ENCODE results near the gene SLC38A1.
"Not testable (repeated sequence)": the region's sequence is repeated elsewhere in the genome, so short reads cannot be mapped to it uniquely, and the experiment has no call there.

SLC38A1 gene

DNA sequence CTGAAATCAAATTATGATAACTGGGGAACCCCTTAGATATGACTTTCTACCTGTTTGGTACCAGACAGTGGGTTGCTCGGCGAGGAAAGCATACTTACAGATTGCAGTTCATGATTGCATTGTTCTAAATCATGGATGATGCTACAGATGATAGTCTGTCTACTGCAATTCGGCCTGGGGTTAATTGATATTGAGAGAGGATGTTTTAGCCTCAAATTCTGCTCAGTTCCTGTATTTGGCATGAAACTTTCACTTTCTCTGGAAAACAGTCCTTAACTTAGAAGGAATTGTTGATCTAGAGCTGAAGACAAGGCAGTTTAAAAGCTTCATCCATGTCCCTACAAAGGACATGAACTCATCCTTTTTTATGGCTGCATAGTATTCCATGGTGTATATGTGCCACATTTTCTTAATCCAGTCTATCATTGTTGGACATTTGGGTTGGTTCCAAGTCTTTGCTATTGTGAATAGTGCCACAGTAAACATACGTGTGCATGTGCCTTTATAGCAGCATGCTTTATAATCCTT lies 106.2 kb downstream of the SLC38A1 start:
- not testable (repeated sequence) for FAIRE-seq

DNA sequence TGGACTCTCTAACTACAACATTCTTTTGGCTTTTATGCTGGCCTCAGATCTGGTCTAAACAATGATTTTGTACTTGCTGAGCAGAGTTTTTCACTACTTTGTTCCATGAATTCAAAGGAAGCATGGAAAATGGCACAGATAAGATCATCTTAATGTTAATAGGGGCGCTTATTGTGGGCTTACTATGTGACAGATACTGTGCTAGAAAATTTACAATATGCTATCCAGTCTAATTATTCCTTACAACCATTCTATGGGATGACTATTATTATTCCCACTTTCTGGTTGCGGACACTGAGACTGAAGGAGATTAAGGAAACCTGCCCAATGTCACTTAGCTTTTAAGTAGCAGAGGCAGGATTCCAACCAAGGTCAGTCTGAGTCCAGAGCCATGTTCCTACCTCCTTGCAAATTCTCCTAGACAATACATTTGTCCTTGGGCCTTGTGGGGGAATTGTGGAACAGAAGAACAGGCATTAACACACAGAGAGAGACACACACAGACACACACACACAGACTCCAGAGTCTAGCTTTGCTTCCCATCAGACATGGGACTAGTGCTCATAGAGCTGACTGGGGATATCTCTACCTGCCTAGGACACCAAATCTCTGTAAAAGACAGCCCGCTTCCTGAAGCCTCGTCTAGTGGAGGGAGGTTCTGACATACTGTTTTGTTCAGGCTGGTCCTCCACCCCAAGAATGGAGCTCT lies 107.7 kb downstream of the SLC38A1 start:
- FAIRE-seq = no peak

DNA sequence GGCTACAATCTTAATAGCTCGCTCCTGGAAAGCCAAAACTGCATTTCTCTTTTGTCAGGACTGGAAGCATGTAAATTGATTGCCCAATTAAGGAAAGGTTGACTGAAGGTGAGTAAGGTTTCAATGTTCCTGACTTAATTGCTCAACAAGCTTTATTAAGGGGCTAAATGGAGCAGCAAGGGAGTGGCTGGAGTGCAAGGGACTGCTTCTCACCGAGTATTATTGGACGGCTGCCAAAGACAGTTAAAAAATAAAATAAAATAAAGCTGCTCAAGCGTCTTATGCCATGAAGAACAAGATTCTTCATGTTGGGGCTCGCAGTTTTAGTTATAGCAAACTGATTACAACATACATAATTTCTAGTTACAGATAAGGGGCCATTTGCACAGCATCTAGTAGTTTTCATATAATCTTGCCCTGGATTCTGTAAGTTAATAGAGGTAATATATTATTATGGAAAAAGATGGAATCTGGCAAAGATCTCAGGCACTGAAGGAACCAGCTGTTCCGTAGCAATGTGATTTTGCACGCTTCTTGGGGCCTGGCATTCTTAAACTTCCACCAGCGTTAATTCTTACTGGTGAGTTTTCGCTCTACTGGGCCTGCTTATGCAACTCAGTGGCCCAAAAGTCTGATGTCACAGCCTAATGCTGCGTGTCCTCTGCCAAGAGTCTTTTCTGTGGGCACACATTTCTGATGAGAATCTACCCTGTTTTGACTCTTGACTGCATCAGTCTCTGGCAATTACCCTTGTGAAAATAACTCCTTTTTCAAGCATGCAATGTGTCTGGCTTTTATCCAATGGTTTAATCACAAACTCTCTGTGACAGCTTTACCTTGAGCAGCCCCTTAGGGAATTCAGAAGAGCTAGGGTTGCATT lies 108.5 kb downstream of the SLC38A1 start:
- no peak for FAIRE-seq

DNA sequence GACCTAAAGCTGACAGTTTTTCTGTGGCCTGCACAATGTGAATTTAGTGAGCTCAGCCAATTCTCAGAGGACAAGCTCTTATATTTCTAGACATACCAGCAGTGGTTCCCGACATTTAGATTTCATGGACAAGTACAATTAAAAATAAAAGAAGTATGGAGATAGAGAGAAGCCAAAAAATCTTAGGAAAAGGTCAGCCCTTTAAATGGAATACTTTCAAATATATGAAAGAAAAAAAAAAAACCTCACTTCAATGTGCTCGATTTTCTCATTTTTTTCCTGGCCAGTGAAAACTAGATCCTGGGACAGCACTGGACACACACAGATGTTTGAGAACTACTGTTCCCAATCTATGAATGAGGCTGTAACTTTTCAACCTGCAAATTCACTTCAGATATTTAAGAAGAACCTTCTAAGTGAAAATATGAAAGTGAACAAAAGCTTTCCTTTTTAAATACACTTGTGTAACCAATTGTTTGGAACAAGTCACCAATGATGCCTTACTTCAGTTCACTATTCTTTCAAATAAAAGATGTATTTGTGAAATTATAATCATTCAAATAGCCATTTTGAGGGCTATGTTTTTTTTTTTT lies 109.4 kb downstream of the SLC38A1 start:
- FAIRE-seq = no peak

DNA sequence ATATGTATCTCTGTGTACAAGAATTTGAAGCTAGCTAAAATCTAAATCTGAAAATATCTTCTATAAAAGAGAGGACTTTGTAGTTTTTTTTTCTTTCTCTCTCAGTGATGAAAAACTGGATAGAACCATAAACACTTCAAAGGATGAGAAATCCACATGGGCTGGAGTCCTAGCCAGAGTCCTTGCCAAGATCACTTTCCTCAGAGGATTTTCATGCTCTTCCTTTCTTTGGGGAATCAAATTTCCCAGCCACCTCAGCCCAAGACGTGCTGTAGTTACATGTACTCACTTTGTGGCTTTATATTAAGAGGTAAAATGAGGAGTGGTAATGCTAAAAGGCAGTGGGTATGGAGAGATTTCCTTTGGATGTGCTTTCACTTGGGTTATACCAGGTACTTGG lies 110.3 kb downstream of the SLC38A1 start:
- FAIRE-seq = no peak

DNA sequence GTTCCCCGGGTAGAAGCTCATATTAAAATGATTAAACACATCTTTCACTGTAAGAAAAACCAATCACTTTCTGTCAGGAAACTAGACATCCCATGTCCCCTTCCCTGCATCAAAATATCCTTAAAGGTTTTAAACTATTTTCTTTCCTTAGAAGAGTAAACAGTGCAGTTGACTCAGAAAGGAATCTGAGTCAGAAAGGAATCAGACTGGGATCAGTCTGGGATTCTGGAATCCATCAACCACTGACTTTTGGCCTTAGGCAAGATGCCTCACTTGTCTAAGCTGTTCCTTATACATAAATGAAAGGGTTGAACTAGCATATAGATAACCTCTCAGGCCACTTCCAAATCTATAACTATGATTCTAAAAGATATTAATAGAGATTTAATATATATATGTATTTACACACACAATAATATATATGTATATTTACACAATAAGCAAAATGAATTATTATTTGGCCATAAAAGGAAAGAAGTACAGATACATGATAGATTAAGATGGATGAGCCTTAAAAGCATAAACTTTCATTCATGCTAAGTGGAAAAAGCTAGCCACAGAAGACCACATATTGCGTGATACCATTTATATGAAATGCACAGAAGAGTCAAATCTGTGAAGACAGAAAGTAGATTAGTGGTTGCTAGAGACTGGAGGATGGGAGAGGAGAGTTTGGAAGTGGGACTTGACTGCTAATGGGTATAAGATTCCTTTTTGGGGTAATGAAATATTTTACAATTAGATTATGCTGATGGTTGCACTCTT lies 114.4 kb downstream of the SLC38A1 start:
- FAIRE-seq = no peak

DNA sequence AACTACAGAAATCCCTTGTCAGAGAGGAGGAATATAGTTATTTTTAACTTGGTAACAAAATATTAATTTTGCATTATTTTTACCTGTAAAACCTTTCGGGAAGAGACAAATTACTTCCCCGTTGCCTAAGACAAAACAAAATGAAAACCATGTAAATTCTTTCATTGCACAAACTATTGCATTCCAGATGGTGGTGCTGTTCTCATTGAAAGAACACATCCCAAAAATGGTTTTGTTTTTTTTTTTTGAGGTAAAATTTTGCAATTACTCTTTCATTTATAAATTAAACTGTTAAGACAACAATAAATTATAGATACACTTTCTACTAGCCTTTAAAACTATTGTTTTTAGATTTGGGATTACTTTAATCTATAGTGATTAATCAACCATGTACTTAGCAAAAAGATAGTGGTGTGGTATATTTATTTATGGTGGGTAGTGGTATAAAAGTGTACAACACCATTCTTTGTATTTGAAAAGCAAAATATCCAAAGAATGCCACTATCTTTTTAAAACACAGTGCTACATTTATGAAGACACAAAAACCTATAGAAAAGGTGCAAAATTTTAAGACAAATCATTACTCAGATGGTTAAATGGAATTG lies 115.5 kb downstream of the SLC38A1 start:
- FAIRE-seq = peak; percentile 94

DNA sequence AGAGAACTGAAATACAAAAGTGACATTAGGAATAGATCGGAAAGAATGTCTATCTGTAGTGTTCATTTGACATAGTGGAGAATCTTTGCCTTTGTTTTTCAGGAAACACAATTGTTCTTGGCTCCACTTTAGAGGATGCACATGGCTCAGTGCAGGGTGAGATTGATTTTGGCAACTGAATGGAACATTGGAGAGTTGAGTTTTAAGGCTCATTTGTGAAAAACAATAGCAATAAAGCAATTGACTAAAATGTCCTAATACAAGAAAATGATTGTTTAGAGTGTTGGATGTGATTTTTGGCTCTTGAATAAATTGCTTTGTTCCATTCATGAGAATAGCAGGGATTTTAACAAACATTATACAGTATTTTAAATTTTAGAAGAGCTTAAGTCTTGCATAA lies 116.4 kb downstream of the SLC38A1 start:
- no peak for FAIRE-seq

DNA sequence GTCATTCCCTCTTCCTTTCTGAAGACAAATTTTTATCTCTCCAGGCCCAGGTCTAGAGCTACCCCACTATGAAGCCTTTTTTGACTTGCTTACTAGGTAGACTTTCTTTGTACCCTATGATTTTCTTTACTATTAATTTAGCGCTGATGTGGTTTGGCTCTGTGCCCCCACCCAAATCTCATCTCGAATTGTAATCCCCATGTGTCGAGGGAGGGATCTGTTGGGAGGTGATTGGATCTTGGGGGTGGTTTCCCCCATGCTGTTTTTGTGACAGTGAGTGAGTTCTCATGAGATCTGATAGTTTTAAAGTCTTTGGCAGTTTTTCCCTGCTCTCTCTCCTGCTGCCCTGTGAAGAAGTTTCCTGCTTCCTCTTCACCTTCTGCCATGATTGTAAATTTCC lies 118.1 kb downstream of the SLC38A1 start:
- FAIRE-seq = no peak

DNA sequence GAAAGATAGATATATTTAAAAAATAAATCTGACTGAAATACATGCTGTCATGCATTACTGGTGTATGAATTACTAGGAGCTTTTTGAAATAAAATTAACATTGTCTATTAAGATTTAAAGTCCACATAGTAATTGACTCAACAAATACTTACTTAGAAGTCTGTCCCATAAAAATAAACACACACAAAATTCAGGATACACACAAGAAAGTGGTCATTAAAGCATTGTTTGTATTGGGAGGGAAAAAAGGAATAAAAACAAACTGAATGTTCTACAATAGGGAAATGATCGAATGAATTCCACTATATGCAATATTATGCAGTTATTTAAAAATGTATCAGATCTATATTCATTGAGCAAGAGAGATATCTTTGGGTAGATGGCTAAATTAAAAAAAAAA lies 118.9 kb downstream of the SLC38A1 start:
- FAIRE-seq = no peak

DNA sequence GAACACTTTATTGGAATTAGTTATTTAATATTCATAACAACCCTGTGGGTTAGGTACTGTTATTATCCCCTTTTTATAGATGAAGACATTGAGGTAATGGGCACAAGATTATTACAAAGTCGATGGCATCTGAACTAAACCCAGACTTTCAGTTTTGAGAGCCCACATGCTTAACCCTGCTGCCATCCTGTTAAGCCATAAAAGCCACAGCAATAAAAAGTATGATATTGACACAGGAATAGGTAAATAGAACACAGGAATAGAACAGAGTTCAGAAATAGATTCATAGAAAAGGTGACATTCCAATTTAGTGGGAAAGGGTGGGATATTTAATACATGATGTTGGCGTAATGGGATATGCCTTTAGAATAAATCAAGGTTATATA lies 119.8 kb downstream of the SLC38A1 start:
- FAIRE-seq = no peak

DNA sequence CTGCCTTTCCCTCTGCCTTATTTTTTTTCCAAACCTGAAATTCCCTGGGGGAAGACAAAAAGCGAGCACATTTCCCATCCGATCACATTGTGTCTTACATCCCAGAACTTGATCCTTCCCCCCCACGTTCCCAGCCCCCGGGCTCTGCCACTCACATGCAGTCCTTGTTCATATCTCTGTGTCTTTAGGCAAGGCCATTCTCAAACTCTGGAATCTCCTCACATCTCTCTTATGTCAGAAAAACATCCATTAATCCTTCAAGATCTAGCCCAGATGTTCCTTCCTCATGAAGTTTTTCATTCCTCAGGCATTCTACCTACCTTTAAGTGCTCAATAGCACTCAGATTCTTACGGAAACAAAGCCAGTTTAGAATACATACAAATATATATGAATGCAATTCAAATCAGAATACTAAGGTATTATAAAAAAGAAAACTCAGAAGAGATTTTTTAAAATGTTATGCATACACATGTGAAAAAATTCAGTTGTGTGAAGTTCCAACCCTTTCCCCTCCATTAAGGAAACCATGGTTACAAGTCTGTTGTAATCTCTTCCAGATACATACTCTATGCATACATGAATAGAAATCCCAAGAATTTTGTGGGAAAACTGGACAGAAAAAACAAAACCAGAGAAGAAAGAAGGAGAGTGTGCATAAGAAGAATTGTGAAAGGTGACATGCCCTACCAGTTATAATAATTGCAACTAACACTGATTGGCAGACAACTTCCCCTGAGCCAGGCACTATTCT lies 120.3 kb downstream of the SLC38A1 start:
- FAIRE-seq = no peak

DNA sequence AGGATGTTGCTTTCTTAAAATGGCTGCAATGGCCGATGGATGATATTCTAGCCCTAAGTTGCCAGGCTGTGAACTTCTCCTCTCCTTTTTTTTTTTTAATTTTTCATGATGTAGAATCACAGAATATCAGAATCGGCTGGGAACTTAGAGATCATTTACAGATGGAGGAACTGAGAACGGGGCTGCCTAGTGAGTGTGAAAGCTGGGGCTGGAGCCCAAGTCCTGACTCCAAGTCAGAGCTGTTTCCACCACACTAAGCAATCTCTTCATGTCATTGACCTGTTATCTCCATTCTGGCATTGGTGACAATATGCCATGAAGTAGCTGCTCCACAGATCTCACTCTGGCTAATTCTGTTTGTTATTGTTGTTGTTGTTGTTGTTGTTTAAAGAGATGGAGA lies 121.7 kb downstream of the SLC38A1 start:
- FAIRE-seq = no peak

DNA sequence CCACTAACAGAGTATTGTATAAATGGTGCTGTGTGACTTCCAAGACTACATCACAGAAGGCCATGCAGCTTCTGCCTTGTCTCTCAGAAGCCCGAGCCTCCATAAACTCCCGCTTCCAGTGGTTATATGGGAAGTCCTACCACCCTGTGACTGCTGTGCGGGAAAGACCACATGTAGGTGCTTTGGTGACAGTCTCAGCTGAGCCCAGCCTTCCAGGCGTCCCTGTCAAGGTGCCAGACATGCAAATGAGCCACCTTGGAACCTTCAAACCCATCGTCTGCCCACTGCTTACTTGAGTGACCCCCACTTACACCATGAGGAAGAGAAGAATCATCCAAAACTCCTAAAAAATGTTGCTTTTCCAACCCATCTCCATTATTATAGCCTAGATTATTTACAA lies 123.0 kb downstream of the SLC38A1 start:
- FAIRE-seq = no peak

DNA sequence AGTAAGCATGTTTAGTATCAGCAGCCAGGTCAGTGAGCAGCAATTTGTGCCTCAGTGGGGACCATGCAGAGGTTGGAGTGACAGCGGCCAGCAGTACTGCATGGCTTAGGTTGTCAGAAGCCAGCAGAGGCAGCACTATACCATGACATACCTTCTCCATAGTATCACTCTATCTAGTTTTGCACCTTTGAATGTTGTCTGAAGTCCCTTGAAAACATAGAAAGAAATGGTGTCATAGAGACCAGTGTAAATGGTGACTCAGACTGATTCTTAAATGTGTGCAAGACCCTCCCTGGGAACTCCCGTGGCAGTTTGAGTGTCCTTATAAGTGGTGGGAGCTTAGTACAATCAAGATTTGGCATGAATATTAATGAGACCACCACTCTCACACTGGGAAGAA lies 124.4 kb downstream of the SLC38A1 start:
- FAIRE-seq = no peak

DNA sequence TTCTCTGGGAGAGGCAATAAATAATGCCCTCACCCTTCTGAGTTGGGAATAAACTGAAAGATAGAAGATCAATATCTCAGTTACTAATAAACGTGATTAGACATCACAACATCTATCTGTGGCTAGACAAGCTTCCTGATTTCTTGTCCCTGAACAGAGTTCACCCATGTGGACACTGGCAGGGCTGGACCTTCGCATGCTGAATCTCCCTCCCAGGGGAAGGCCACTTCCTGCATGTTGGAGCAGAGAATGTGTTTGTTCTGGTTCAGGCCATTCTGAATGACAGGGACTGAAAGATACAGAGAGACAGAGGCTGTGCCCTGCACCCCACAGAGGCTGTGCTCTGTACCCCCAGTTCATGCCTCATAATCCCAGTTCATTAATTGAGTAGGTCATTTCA lies 132.6 kb downstream of the SLC38A1 start:
- FAIRE-seq = no peak

DNA sequence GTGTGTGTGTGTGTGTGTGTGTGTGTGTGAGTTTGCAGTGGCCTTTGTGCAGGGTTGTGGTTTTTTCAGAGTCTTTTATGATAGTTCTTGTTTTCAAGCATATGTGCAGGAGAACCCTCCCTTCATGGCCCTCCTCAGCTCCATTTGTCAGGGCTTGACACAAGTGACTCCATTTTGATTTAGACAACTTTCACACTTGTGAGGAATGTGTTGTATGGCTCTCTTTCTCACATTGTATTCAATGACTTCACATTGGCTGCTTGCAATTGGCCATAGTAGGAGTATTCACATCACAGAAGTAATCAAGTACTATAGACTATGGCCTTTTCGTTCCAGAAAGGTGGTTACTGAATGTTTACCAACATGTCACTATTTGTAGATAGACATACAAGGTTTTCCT lies 133.1 kb downstream of the SLC38A1 start:
- FAIRE-seq = no peak

DNA sequence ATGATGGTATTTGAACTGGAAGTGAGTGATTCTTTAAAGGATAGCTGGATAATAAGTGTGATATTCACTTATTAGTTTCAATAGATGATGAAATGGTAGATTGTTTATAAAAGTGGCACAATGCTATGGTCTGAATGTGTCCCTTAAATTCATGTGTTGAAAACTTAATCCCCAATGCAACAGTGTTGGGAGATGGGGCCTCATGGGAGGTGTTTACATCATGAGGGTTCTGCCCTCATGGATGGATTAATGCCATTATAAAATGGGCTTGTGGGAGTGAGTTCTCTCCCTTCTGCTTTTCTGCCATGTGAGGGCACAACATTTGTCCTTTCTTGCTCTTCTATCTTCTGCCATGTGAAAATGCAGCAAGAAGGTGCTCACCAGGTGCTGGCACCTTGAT lies 134.0 kb downstream of the SLC38A1 start:
- FAIRE-seq = no peak

DNA sequence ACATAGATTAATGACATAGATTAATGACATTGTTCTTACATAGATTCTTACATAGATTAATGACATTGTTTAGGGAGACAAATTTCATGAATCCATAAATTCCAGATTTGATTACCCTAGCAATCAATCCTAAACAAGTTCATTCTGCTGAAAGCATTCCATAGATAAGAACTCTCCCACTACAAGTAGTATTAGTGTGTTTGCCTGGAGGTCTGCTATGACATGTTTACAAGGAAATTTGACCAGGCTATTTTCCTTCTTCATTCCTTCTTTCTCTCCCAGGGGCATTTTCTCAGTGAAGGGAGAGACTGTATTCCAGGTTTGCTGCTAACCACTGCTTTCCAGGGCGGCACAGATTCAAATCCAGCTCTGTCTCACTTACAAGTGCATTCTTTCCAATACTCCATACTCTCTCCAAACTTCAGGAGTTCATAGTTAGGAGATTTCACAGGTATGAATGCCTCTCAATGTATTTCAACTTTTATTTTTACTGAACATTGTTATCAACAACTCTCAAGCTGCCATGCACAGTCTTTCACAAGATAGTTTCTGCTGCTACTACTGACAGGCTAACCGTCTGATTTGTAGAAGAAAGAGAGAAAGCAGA lies 134.5 kb downstream of the SLC38A1 start:
- no peak for FAIRE-seq

DNA sequence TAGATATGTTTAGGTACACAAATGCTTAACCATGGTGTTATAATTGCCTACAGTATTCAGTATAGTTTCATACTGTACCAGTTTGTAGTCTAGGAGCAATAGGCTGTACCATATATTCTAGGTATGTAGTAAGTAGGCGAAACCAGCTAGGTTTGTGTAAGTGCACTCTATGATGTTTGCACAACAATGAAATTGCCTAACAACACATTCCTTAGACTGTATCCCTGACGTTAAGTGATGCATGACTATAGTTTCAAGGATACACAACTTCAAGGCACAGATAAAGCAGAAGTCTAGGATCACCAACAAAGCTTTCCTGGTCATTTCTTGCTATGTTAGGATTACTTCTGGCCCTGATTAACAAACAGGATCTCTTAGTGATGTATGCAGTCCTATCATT lies 135.1 kb downstream of the SLC38A1 start:
- no peak for FAIRE-seq
